PC-3 (cell line): Measurements from ENCODE around the gene NBPF3. TPM values are rescaled to one million over a fixed set of nuclear protein-coding genes. Genes with fewer than 3 reads are reported as not detected.
"Not testable (repeated sequence)": the region's sequence is repeated elsewhere in the genome, so short reads cannot be mapped to it uniquely, and the experiment has no call there.

ENCODE experiments used
- ATAC-seq: fragments of 200-7000 bp; cut with Tn5 transposase; 2 replicates; pipeline ENCODE4 v1.9.1; 2020; ENCODE audit warnings: mild to moderate bottlenecking, moderate library complexity
- BruUV-seq: library from RNA; stranded (reverse); fragments of 400-500 nt; replicated peaks from 2 replicates; lab custom pipeline; 2021; lab: Mats Ljungman, UMichigan
- CTCF ChIA-PET: fragments of 300-600 bp; sonication (Branson Sonifier 250); formaldehyde crosslinking; loops from one replicate; lab custom pipeline; 2022; ENCODE audit warnings: antibody characterized with exemption; lab: Charles Lee
- POLR2A ChIA-PET: fragments of 300-600 bp; sonication (Branson Sonifier 250); formaldehyde crosslinking; loops from one replicate; lab custom pipeline; 2022; ENCODE audit warnings: antibody characterized with exemption; ENCODE audit not compliant: unreplicated experiment; lab: Charles Lee
- DNase-seq: peaks from one replicate; pipeline ENCODE4 v3.0.0-alpha.2; 2015
- H2AFZ ChIP-seq: fragments of 300-600 bp; sonication (generic); 2 replicates; pipeline ENCODE4 v1.6.0; 2016; ENCODE audit warnings: antibody characterized with exemption, low read length
- H3F3A ChIP-seq: fragments of 300-600 bp; sonication (generic); one replicate; pipeline ENCODE4 v1.6.0; 2017; ENCODE audit warnings: antibody characterized with exemption, low read length, control low read depth, mild to moderate bottlenecking; ENCODE audit not compliant: unreplicated experiment
- H3K27ac ChIP-seq: fragments of 300-600 bp; sonication (generic); 2 replicates; pipeline ENCODE4 v1.5.1; 2016; ENCODE audit warnings: mild to moderate bottlenecking, low read length
- H3K27me3 ChIP-seq: fragments of 300-600 bp; sonication (generic); 2 replicates; pipeline ENCODE4 v1.6.1; 2016; ENCODE audit warnings: low read length, mixed read lengths
- H3K36me3 ChIP-seq: fragments of 300-600 bp; sonication (generic); 2 replicates; pipeline ENCODE4 v1.6.1; 2016; ENCODE audit warnings: low read depth, mixed run types, low read length, mixed read lengths
- H3K4me1 ChIP-seq: fragments of 300-600 bp; sonication (generic); 2 replicates; pipeline ENCODE4 v1.5.1; 2016; ENCODE audit warnings: low read length; ENCODE audit not compliant: insufficient read depth
- H3K4me2 ChIP-seq: fragments of 300-600 bp; sonication (generic); 2 replicates; pipeline ENCODE4 v1.6.0; 2016; ENCODE audit warnings: low read length
- H3K4me3 ChIP-seq: fragments of 300-600 bp; sonication (generic); 2 replicates; pipeline ENCODE4 v1.5.1; 2016; ENCODE audit warnings: mild to moderate bottlenecking, low read length, mixed read lengths
- H3K79me2 ChIP-seq: fragments of 300-600 bp; sonication (generic); 2 replicates; pipeline ENCODE4 v1.6.1; 2017; ENCODE audit warnings: low read length, mixed read lengths
- H3K9ac ChIP-seq: fragments of 300-600 bp; sonication (generic); 2 replicates; pipeline ENCODE4 v1.6.0; 2016; ENCODE audit warnings: mild to moderate bottlenecking, low read length
- H3K9me2 ChIP-seq: fragments of 300-600 bp; sonication (generic); replicated peaks from 2 replicates; pipeline ENCODE4 v1.6.1; 2016; ENCODE audit warnings: mixed run types, low read length, mixed read lengths
- H3K9me3 ChIP-seq: fragments of 300-600 bp; sonication (generic); 2 replicates; pipeline ENCODE4 v1.6.1; 2016; ENCODE audit warnings: low read length, mixed read lengths
- H4K20me1 ChIP-seq: fragments of 300-600 bp; sonication (generic); 2 replicates; pipeline ENCODE4 v1.6.1; 2016; ENCODE audit warnings: low read length, mixed read lengths
- EZH2 ChIP-seq: fragments of 300-600 bp; sonication (generic); IDR thresholded peaks from one replicate; pipeline ENCODE4 v1.6.1; 2017; ENCODE audit warnings: antibody characterized with exemption, mild to moderate bottlenecking, low read length; ENCODE audit not compliant: unreplicated experiment
- EZH2phosphoT487 ChIP-seq: fragments of 300-600 bp; sonication (generic); IDR thresholded peaks from 2 replicates; pipeline ENCODE4 v1.6.1; 2018; ENCODE audit warnings: mild to moderate bottlenecking, antibody characterized with exemption, low read length, borderline replicate concordance
- intact Hi-C: fragments of 100-400 bp; cut with micrococcal nuclease; formaldehyde crosslinking; loops from 2 replicates; pipeline ENCODE4 v1.9.0; 2023
- total RNA-seq: library from RNA; depleted of rRNA; stranded (reverse); fragments of >200 nt; gene quantifications from 2 replicates; pipeline ENCODE4 v1.2.3, GENCODE V29; 2014
- TF ChIP-seq, protein P1 (sequence below): fragments of 300-600 bp; sonication (generic); conservative IDR thresholded peaks from 2 replicates; pipeline ENCODE4 v1.5.1; 2017; ENCODE audit warnings: antibody characterized with exemption, low read depth, mild to moderate bottlenecking, low read length

The NBPF3 gene
- total RNA-seq, 1 experiment from 2014 or later: 26.0 TPM

DNA sequence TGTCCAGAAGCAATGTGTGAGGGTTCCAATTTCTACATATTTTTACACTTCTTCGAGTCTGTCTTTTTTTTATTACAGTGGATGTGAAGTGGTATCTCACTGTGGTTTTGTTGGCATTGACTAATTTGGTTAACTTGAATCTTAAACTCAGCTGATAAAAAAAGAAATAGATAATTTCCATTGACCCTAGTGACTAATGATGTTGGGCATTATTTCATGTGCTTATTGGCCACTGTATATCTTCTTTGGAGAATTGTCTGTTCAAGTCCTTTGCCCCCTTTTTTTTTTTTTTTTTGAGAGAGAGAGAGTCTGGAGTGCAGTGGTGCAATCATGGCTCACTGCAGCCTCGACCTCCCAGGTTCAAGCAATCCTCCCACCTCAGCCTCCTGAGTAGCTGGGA lies 33.3 kb upstream of the NBPF3 start:
- TF ChIP-seq, protein P1, sequence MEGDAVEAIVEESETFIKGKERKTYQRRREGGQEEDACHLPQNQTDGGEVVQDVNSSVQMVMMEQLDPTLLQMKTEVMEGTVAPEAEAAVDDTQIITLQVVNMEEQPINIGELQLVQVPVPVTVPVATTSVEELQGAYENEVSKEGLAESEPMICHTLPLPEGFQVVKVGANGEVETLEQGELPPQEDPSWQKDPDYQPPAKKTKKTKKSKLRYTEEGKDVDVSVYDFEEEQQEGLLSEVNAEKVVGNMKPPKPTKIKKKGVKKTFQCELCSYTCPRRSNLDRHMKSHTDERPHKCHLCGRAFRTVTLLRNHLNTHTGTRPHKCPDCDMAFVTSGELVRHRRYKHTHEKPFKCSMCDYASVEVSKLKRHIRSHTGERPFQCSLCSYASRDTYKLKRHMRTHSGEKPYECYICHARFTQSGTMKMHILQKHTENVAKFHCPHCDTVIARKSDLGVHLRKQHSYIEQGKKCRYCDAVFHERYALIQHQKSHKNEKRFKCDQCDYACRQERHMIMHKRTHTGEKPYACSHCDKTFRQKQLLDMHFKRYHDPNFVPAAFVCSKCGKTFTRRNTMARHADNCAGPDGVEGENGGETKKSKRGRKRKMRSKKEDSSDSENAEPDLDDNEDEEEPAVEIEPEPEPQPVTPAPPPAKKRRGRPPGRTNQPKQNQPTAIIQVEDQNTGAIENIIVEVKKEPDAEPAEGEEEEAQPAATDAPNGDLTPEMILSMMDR: no peak
- TF ChIP-seq EZH2: no peak
- TF ChIP-seq EZH2phosphoT487: no peak
- Histone ChIP-seq H3F3A (no peaks in the 10 kb centered on the region), H3K4me3 (no peak overlapping the region), H3K27me3 (no peaks in the 10 kb centered on the region; the same call in 1 of the 2 replicates), H3K9ac (no peak overlapping the region), H4K20me1 (no peaks in the 10 kb centered on the region), H2AFZ (no peak overlapping the region), H3K4me2 (no peak overlapping the region), H3K27ac (no peak overlapping the region), H3K79me2 (no peaks in the 10 kb centered on the region), H3K4me1 (no peaks in the 10 kb centered on the region), H3K9me2 (no peaks in the 10 kb centered on the region), H3K36me3 (no peaks in the 10 kb centered on the region), H3K9me3 (no peaks in the 10 kb centered on the region)
- no TSS peak for BruUV-seq
- POLR2A ChIA-PET: no interaction called here
- CTCF ChIA-PET: no interaction called here
- intact Hi-C loops: no loop called here
- DNase-seq: no peak
- ATAC-seq: no peak

DNA sequence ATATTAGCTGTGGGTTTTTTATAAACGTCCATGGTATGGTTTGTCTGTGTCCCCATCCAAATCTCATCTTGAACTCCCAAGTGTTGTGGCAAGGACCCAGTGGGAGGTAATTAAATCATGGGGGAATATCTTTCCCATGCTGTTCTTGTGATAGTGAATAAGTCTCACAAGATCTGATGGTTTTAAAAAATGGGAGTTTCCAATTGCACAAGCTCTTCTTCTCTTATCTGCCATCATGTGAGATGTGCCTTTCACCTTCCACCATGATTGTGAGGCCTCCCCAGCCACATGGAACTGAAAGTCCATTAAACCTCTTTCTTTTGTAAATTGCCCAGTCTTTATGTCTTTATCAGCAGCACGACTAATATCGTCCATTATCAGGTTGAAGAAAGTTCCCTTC lies 30.0 kb upstream of the NBPF3 start:
- BruUV-seq, intact Hi-C loops, DNase-seq: not testable (repeated sequence)

DNA sequence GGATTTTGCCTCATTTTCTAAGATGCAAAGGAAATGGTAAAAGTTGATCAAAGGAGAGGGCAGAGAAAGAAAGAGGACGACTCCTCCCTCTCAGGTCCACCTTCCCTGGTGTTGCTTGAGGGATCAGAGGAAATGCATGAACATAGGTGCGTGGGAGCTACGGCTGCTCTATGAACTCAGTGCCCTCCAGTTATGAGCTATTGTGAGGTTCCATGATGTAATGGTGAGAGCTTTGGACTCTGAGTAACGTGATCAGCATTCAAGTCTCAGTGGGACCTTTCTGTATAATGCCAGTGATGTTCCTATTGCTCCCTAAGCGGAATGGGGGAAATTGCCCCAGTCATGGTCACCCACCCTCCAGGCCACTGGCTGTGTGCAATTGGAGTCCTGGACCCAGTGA lies 25.9 kb upstream of the NBPF3 start:
- intact Hi-C loops: no loop called here
- ATAC-seq (no peak), DNase-seq (no peak)
- Histone ChIP-seq H4K20me1 (no peaks in the 10 kb centered on the region), H3F3A (no peaks in the 10 kb centered on the region), H2AFZ (no peak overlapping the region), H3K4me3 (no peak overlapping the region), H3K27ac (no peak overlapping the region), H3K9ac (no peak overlapping the region), H3K27me3 (no peaks in the 10 kb centered on the region; the same call in 1 of the 2 replicates), H3K4me2 (no peak overlapping the region), H3K36me3 (no peaks in the 10 kb centered on the region), H3K79me2 (no peaks in the 10 kb centered on the region), H3K4me1 (no peaks in the 10 kb centered on the region), H3K9me2 (no peaks in the 10 kb centered on the region), H3K9me3 (no peaks in the 10 kb centered on the region)
- TF ChIP-seq, protein P1: no peak
- TF ChIP-seq EZH2phosphoT487: no peak
- no peak for TF ChIP-seq EZH2
- BruUV-seq: no TSS peak
- CTCF ChIA-PET: no interaction called here
- POLR2A ChIA-PET: no interaction called here

More for the DNA sequence above, 30.0 kb upstream of the NBPF3 start:
- H3K36me3 ChIP-seq, H3K4me1 ChIP-seq, H3K9me2 ChIP-seq, H3K27ac ChIP-seq, CTCF ChIA-PET, H3K9me3 ChIP-seq, H2AFZ ChIP-seq, H3K4me2 ChIP-seq, ATAC-seq, H3K9ac ChIP-seq, H3K27me3 ChIP-seq, H3K4me3 ChIP-seq, H4K20me1 ChIP-seq, H3K79me2 ChIP-seq, H3F3A ChIP-seq, POLR2A ChIA-PET: not testable (repeated sequence)

DNA sequence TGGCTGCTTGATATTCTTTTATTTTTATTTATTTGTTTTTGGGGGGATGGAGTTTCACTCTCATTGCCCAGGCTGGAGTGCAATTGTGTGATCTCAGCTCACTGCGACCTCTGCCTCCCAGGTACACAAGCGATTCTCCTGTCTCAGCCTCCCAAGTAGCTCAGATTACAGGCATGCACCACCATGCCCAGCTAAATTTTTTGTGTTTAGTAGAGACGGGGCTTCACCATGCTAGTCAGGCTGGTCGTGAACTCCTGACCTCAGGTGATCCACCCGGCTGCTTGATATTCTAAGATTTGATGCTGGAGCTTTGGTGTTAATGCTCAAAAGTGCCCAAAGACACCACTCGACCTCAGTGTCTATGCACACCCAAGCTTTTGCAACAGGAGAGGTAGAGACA lies 19.6 kb upstream of the NBPF3 start:
- H3K27me3 ChIP-seq, H3F3A ChIP-seq, H3K4me2 ChIP-seq, CTCF ChIA-PET, BruUV-seq, intact Hi-C loops, H3K36me3 ChIP-seq, ATAC-seq, H3K4me1 ChIP-seq, H4K20me1 ChIP-seq, DNase-seq, H3K9ac ChIP-seq, H3K79me2 ChIP-seq, H2AFZ ChIP-seq, POLR2A ChIA-PET, H3K9me2 ChIP-seq, H3K9me3 ChIP-seq, H3K4me3 ChIP-seq, H3K27ac ChIP-seq: not testable (repeated sequence)

DNA sequence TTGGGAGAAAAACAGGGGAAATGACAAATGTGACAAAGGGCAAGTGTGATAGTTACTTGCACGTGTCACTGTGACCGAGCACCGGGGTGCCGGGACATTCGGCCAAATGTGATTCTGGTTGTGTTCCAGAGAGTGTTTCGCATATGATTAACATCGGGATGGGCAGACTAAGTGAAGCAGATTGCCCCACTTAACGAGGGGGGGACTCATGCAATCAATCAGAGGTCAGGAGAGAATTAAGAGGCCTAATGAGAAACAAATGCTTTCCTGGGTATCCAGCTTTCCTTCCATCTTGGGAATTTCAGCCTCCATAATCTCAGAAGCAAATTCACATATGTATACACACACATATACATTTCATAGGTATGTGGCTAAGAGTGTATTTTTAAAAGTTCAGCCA lies 18.6 kb upstream of the NBPF3 start:
- CTCF ChIA-PET, intact Hi-C loops, BruUV-seq, H3K79me2 ChIP-seq, H3F3A ChIP-seq, ATAC-seq, H3K4me3 ChIP-seq, H3K36me3 ChIP-seq, H3K9ac ChIP-seq, H3K4me1 ChIP-seq, H3K27me3 ChIP-seq, H3K9me2 ChIP-seq, H4K20me1 ChIP-seq, H3K9me3 ChIP-seq, DNase-seq, H3K4me2 ChIP-seq, H2AFZ ChIP-seq, H3K27ac ChIP-seq, POLR2A ChIA-PET: not testable (repeated sequence)
